ENCODE measurements around the gene CCDC91.

DNA sequence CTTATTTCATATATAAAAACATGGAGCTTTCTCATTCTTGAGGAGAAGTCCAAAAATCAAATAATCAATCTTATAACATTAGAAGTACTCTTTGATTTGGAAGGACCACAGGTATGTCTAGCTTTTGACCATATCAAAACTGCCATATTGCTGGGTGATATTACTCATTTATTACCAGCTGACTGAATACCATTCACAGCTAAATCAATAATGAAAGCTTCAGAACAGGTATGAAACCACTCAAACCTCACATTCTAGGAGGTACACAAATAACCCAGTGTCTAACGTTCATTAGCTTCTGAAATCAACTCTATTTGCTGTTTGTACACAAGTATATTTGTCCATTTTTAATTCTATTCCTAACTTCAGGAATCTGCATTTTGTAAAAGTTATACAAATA is 16.8 kb upstream of the CCDC91 start:
- TF ChIP-seq POLR2A (IDR thresholded peaks at IDR 0.05; ENCODE audit: low read depth, low read length) (no peak), TAF1 (IDR thresholded peaks at IDR 0.05; ENCODE audit: borderline replicate concordance, low read depth, low read length) (no peak)
